Cardiac muscle cell (in vitro differentiated cells and primary cell): ENCODE measurements around the gene DEFB110. TPM values are rescaled to one million over a fixed set of nuclear protein-coding genes. Genes with fewer than 3 reads are reported as not detected.

Experiments
- DNase-seq, 2 donors: peaks; one replicate each; pipeline versions ENCODE4 v3.0.0 to v3.0.0-alpha.2; 2010 to 2017; ENCODE audit warnings: low read depth in 1 of 2, low spot score in 1 of 2
- H3K27ac ChIP-seq: fragments of 200-600 bp; sonication (generic); 2 replicates; pipeline ENCODE4 v1.5.1; 2016
- H3K27me3 ChIP-seq: fragments of 200-600 bp; sonication (generic); 2 replicates; pipeline ENCODE4 v1.6.0; 2016; ENCODE audit warnings: control low read depth
- H3K36me3 ChIP-seq: fragments of 200-600 bp; sonication (generic); 2 replicates; pipeline ENCODE4 v1.5.1; 2016; ENCODE audit warnings: control low read depth
- H3K4me1 ChIP-seq: fragments of 200-600 bp; sonication (generic); 2 replicates; pipeline ENCODE4 v1.8.1; 2017; ENCODE audit warnings: low read depth, mild to moderate bottlenecking, mixed run types
- H3K4me3 ChIP-seq: fragments of 200-600 bp; sonication (generic); 2 replicates; pipeline ENCODE4 v1.5.1; 2016; ENCODE audit warnings: mild to moderate bottlenecking
- H3K9me3 ChIP-seq: fragments of 200-600 bp; sonication (generic); 2 replicates; pipeline ENCODE4 v1.5.1; 2017; ENCODE audit warnings: low read depth, mild to moderate bottlenecking, control low read depth
- CTCF ChIP-seq: IDR thresholded peaks from 2 replicates; pipeline ENCODE4 v1.5.1; 2012; ENCODE audit warnings: low read depth, mild to moderate bottlenecking, low read length
- polyA plus RNA-seq: library from polyadenylated mRNA; unstranded; fragments of >200 nt; fragmentation: Nextera tagmentation; extraction: Ambion mirVana; gene quantifications from 2 replicates; pipeline ENCODE4 v1.2.1, GENCODE V29; 2016
- total RNA-seq: library from RNA; depleted of rRNA; stranded (reverse); fragments of >200 nt; gene quantifications from 2 replicates; pipeline ENCODE4 v1.2.3, GENCODE V29; 2016

The DEFB110 gene
- total RNA-seq (not detected in 2 replicates), polyA plus RNA-seq (not detected in 2 replicates)

- Histone ChIP-seq H3K36me3 (no peaks in the 10 kb centered on the region), H3K27me3 (no peaks in the 10 kb centered on the region)
- DNase-seq = no peak
Measured at GRCh38 chr6:50021894-50022293, at the start of gene DEFB110. Gene DEFB110 (minus strand): TSS chr6:50021994. CDS start chr6:50021935, 59 bp downstream.

DNA sequence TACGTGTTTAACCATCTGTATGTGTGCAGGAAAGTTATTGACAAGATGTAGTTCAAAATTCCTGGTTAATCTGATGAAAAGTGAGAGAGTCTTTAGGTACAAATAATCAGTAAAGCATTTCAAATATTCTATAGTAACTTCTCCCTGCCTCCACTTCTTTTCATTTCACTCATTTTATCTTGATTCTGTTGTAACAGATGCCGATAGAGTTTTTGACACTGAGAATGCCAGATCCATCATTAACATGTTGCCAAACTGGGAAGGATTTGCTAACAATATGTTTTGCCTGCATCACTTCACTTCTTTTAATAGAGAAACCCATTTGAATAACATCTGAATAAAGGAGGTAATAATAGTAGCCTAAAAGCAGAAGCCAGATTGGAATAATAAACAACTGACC, 48.3 kb upstream of the DEFB110 start:
- H3K27me3 ChIP-seq = no peaks in the 10 kb centered on the region
- no peak for TF ChIP-seq CTCF
- no peak for DNase-seq

More at GRCh38 chr6:50021894-50022293, at the start of gene DEFB110:
- no peaks in the 10 kb centered on the region for H3K9me3 ChIP-seq
- TF ChIP-seq CTCF = no peak
- no peaks in the 10 kb centered on the region for H3K4me1 ChIP-seq
- H3K4me3 ChIP-seq = no peak within 1 kb of the TSS
- H3K27ac ChIP-seq = no peak within 1 kb of the TSS

GRCh38 chr6:50062051-50062450, 40.3 kb upstream of the DEFB110 start:
- Histone ChIP-seq H3K36me3 (no peaks in the 10 kb centered on the region), H3K27ac (no peak overlapping the region), H3K4me3 (no peak overlapping the region), H3K27me3 (peaks cover under 1% of the 10 kb centered on the region), H3K9me3 (no peaks in the 10 kb centered on the region), H3K4me1 (no peaks in the 10 kb centered on the region)
- peak in 1 of 2 donors; percentile 17 for DNase-seq
- TF ChIP-seq CTCF = no peak

More for the DNA sequence above, 48.3 kb upstream of the DEFB110 start:
- Histone ChIP-seq H3K9me3 (no peaks in the 10 kb centered on the region), H3K36me3 (no peaks in the 10 kb centered on the region), H3K27ac (no peak overlapping the region), H3K4me1 (no peaks in the 10 kb centered on the region), H3K4me3 (no peak overlapping the region)

GRCh38 chr6:50056242-50056641, 34.4 kb upstream of the DEFB110 start:
- peaks cover 3% of the 10 kb centered on the region for H3K27me3 ChIP-seq
- H3K4me1 ChIP-seq = peaks cover 8% of the 10 kb centered on the region
- DNase-seq = no peak
- H3K36me3 ChIP-seq = no peaks in the 10 kb centered on the region
- H3K27ac ChIP-seq = no peak overlapping the region
- no peak for TF ChIP-seq CTCF
- no peaks in the 10 kb centered on the region for H3K9me3 ChIP-seq
- no peak overlapping the region for H3K4me3 ChIP-seq

DNA sequence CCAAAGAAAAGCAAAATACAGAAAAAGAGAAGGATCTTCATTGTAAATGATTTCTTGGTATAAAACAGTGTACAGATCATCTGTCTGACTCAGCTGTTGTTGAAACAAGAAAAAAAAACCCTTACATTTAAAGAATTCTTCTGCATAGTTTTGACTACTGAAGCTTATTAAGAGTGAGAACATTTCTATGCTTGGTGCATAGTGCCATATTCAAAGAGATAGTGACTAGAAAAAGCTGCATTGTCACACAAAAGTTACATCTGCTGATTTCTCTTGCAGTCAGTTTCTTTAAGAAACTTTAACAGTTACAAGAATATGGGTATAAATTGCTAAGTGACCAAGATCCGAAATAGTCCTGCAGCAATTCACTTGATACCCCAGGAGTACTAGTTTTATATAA, 28.0 kb upstream of the DEFB110 start, which contains the start of gene DEFB112:
Gene DEFB112 (minus strand): TSS at position 101 of the 400 bp plus-strand sequence. CDS start 60 bp downstream, at position 41.
- Histone ChIP-seq H3K4me1 (peaks cover 5% of the 10 kb centered on the region), H3K27me3 (no peaks in the 10 kb centered on the region), H3K9me3 (no peaks in the 10 kb centered on the region), H3K36me3 (no peaks in the 10 kb centered on the region), H3K27ac (no peak within 1 kb of the TSS), H3K4me3 (no peak within 1 kb of the TSS)
- no peak for TF ChIP-seq CTCF
- no peak for DNase-seq
